ENCODE results near the gene ATP5F1D.

The ATP5F1D gene

GRCh38 chr19:1270213-1270853 is 28.8 kb downstream of the ATP5F1D start:
- DNase-seq (ENCODE audit: low read depth in 2 of 2) = no peak

GRCh38 chr19:1270854-1271527 is 29.4 kb downstream of the ATP5F1D start:
- no peak for DNase-seq (ENCODE audit: low read depth in 2 of 2)

DNA sequence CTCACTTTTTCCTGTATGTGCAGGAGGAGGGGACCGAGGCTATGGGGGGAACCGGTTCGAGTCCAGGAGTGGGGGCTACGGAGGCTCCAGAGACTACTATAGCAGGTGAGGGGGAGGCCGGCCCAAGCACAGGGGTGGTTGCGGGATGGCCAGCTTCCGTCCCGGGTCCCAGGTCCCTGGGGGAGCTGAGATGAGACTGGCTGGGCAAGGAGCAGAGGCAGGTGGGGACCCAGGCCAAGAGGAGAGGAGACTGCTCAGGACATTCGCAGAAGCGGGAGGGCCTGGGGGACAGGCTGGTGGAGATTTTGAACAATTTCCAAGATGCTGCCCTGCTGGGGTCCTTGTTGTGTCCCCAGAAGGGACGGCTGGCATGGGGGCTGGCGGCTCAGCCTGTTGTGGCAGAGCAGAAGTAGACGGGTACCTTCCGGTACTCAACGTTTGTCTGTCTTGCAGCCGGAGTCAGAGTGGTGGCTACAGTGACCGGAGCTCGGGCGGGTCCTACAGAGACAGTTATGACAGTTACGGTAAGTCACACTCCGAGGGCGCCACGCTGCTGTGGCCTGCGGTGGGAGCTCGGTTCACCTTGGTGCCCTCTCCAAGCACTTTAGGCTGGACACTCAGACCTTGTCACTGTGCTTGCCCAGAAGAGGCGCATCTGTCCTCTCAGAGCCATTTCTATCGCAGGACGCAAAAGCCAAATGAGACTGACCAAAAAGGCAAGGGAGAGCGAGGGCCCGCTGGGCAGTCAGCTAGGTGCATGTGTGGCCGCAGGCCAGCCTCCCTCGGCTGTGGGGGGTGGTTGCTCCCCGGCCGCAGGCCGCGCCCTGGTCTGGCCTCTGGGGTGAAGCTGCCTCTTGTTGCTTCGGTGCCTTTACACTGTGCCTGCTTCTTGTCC is 30.2 kb downstream of the ATP5F1D start:
- no peak for DNase-seq (ENCODE audit: low read depth in 2 of 2)

GRCh38 chr19:1272423-1273262 is 31.1 kb downstream of the ATP5F1D start:
- DNase-seq (ENCODE audit: low read depth in 2 of 2) = no peak

DNA sequence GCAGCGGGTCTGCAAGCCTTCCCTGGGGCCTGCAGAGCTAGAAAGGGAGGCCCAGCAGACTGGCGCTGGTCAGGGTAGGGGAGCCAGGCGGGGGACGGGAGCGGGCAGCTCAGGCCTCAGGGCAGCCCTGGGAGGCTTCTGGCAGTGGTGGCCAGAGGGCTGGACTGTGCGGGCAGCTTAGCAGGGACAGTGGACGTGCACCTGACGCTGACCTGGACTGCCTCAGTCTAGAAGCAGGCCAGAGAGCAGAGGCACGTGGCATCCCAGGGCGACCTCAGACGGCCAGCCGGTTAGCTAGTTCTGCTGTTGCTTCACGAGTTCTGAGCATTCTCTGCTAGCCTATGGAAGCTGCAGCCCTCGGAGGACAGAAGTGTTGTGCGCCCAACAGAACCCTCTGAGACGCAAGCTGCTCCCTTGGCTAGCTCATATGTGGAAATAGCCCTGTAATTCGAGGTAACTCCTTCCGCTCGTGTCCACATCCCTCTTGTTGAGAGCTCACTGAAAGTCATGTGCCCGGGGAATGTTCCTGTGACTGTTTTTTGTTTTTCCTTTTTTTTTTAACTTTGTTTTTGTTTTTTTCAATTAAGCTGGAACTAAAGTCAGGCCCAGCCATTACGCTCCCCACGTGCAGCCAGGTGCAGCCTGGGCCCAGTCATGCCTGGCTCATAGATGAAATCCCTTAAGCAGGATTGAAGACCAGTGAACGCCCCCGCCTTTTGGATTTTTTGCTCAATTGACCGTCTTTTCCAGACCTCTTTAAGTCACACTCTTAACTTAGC is 31.9 kb downstream of the ATP5F1D start:
- DNase-seq (ENCODE audit: low read depth in 2 of 2) = no peak

DNA sequence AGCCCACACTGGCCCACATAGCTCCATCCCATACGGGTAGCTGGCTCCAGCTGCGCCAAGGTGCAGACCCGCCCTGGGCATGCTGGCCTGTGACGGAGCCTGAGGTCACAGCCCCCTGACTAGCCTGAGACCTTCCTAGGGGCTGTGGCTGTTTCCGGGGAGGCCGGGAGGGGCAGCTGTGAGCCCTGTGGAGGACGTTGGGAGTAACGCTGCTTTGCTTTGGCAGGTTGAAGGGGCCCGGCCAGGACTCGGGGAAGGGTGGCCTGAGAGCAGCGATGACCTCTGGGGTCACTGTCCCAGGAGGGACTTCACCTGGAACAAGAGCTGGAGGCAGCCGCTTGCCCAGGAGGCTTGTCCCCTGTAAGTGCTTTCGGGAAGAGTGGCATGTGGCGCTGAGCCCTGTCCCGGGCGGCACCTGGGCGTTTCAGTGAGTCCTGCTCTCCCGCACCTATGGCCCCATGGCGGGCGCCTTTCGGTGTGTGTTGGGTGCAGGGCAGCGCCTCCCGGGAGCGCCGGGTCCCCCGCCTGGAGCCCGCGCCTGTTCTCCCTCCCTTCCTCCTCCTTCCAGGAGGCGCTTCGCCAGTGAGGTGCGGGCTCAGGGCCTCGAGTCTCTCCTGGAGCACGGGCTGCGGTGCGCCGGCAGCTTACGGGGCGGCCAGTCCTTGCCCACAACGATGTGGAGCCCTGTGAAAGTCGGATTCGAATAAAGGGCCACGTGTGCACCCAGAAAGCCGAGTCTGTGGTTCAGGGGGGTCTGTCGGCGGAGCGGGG is 32.7 kb downstream of the ATP5F1D start:
- DNase-seq (ENCODE audit: low read depth in 2 of 2) = no peak

- DNase-seq (ENCODE audit: low read depth in 2 of 2) = no peak
Measured at GRCh38 chr19:1274852-1275259, 33.3 kb downstream of the ATP5F1D start.

- DNase-seq (ENCODE audit: low read depth in 2 of 2) = peak; percentile 95 to 96
Measured at GRCh38 chr19:1275260-1275975, 33.9 kb downstream of the ATP5F1D start, which contains the start of gene FAM174C. FAM174C (plus strand) TSS chr19:1275530; CDS start chr19:1275550, 20 bp downstream.

- no peak for DNase-seq (ENCODE audit: low read depth in 2 of 2)
Measured at GRCh38 chr19:1275976-1276627, 34.6 kb downstream of the ATP5F1D start.

DNA sequence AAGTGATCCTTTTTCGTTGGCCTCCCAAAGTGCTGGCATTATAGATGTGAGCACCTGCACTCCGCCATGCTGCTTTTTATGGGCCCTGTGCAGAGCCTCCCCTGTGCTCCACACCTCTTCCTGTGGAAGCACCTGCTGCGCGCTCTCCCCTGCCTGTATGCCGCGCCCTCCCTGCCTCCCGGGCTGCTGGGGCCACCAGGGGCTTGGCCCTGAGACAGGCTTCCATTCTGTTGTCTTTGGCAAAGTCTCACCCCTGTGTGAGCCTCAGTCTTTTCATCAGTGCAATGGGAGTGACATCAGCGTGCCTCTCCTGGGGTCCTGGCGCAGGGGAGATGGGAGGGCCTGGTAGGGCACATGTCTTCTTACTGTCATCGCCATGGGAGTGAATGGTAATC is 35.1 kb downstream of the ATP5F1D start:
- DNase-seq (ENCODE audit: low read depth in 2 of 2) = no peak

- DNase-seq (ENCODE audit: low read depth in 2 of 2) = no peak
Measured at GRCh38 chr19:1277061-1277460, 35.5 kb downstream of the ATP5F1D start.

DNA sequence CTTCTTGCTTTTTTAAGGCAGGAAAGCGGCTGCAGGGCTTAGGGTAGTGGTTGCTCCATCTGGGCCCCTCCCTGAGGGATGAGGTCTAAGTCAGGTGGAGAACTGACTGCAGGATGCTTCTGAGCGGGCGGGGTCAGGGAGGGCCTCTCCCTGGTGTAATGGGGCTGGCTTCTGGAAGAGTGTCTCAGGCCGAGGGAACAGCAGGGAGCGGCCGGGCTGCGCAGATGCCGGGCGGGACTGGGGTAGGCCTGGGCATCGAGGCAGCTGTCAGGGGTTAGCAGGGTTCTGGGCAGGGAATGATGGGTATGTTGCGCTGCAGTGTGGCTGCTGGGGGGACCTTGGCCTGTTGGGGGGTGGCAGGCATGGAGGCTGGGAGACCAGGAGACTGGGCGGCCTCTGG is 36.5 kb downstream of the ATP5F1D start:
- no peak for DNase-seq (ENCODE audit: low read depth in 2 of 2)

DNA sequence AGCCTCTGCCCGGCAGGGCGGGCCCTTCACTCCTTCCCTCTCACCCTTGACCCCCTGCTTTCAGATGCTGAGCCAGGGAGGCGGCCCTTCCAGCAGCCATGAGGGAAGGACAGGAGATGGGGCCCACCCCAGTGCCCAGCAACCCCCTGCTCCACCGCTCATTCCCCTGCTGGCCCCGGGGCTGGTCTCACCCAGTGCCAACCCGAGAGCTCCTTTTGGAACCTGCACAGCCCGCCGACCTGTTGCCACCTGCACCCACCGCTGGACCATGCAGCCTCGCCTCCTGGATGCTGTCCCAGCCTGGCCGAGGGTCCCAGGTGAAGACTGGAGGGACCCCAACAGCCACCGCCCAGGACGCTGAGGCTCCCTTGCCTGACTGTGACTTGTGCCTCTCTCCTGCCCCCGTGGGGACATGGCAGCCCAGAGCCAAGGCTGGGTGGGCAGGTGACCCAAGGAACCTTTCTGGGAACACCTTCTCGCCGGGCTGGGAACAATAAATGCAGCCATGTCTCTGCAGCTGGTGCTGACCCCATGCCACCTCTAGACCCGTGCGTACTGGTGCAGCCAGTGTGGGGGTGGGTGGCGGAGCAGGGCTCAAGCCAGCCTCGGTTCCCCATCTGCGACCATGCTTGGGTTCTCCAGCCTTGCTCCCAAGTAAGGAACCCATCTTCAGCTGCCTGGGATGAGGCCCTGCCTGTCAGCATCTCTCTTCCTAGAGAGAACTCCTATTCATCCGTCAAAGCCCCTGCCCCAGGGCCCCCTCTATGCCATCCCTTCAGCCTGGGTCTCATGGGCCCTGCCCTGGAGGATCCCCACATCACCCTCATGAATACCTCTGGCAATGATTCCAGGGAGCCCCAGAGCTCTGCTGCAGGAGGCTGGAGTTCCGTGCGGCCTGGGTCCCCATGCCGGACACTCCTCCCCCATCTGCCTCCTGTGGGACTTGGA is 37.4 kb downstream of the ATP5F1D start:
- no peak for DNase-seq (ENCODE audit: low read depth in 2 of 2)

DNA sequence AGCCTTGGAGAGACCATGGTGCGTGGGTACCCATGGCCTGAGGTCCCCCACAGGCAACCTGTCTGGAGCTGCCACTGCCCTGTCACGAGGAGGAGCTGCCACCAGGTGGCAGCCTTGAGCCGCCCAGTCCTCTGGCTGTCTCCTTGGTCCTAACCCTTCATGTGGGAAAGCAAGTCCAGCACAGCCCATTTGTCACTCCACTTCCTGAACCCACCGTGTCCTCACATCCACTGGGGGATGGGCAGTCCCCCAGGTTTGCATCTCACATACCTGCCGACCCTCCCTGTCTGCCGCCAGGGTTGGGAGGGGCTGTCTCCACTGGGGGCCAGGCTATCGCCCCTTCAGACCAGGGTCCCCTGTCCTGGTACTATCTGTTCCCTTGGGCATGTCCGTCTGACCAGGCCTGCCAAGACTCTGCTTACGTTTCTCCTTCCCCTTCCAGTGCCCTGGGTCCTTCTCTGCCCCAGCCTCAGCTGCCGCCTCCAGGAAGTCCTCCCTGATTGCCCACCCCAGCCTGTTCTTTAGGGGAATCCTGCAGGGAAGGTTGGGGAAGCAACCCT is 38.3 kb downstream of the ATP5F1D start:
- DNase-seq (ENCODE audit: low read depth in 2 of 2) = peak; percentile 71 to 75

DNA sequence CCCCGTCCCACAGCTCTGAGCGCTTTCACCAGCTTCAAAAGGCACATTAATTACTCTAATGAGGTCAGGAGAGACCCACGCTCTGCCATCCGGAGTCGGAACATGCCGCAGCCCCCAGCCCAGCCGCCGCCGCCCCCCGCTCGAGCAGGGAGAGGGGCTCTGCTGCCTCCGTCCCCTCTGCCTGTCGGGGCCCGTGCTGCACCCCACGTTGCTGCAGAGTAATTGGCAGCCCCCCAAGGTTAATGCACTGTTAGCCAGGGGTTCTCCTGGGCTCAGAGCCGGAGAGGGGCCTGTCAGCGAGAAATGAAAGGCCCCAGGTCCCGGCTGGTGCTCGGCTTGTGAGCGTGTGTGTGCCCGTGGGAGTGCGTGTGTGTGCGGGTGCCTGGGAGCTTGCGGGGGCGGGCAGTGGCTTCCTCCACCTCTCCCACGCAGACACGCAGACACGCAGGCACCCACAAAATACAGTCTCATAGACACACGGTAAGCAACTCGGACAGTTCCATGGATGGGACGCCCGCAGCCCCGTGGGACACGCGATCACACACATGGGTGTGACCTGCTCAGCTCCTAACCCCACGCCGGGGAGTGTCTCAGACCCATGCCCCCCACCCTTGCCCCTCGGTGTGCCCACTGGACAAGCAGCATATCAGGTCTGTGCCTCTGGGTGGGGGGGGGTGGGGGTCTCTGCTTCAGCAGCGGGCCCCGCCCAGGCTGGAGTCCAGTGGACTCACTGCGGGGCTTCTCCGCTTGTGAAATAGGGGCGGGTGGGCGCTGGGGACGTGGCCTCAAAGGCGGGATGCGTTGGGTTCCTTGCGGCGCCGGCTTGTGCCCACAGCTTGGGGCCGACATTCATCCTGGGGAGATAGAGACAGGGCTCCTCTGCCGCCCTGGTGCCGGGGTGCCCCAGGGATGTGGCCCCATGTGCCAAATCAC is 39.4 kb downstream of the ATP5F1D start:
- DNase-seq (ENCODE audit: low read depth in 2 of 2) = no peak

- no peak for DNase-seq (ENCODE audit: low read depth in 2 of 2)
Measured at GRCh38 chr19:1281569-1282287, 40.2 kb downstream of the ATP5F1D start.
